GM23338 (cell line): Measurements from ENCODE around the gene IRF2. TPM values are rescaled to one million over a fixed set of nuclear protein-coding genes. Genes with fewer than 3 reads are reported as not detected.

Experiments used
- ATAC-seq: fragments of 200-7000 bp; cut with Tn5 transposase; 3 replicates; pipeline ENCODE4 v1.9.1; 2020
- DNase-seq: peaks from one replicate; pipeline ENCODE4 v3.0.0-alpha.2; 2015; ENCODE audit warnings: low spot score
- H2AFZ ChIP-seq: fragments of 200-600 bp; sonication (generic); 2 replicates; pipeline ENCODE4 v1.8.0; 2016; ENCODE audit warnings: antibody characterized with exemption, mild to moderate bottlenecking, moderate library complexity
- H3F3A ChIP-seq: fragments of 200-600 bp; sonication (generic); replicated peaks from 2 replicates; pipeline ENCODE4 v1.8.0; 2017; ENCODE audit warnings: antibody characterized with exemption, mixed run types, low read depth
- H3K27ac ChIP-seq: fragments of 200-600 bp; sonication (generic); 2 replicates; pipeline ENCODE4 v1.6.1; 2016; ENCODE audit warnings: low read depth
- H3K27me3 ChIP-seq: fragments of 200-600 bp; sonication (generic); 2 replicates; pipeline ENCODE4 v1.8.0; 2016; ENCODE audit warnings: mild to moderate bottlenecking, mixed run types, moderate library complexity; ENCODE audit not compliant: insufficient read depth
- H3K36me3 ChIP-seq: fragments of 200-600 bp; sonication (generic); 2 replicates; pipeline ENCODE4 v1.8.0; 2016; ENCODE audit warnings: mild to moderate bottlenecking; ENCODE audit not compliant: insufficient read depth
- H3K4me1 ChIP-seq: fragments of 200-600 bp; sonication (generic); 2 replicates; pipeline ENCODE4 v1.8.0; 2016; ENCODE audit warnings: mild to moderate bottlenecking, moderate library complexity; ENCODE audit not compliant: insufficient read depth
- H3K4me2 ChIP-seq: fragments of 200-600 bp; sonication (generic); 2 replicates; pipeline ENCODE4 v1.7.1; 2017; ENCODE audit warnings: mixed run types
- H3K4me3 ChIP-seq: fragments of 200-600 bp; sonication (generic); 2 replicates; pipeline ENCODE4 v1.6.1; 2016; ENCODE audit warnings: mixed run types
- H3K79me2 ChIP-seq: fragments of 200-600 bp; sonication (generic); replicated peaks from 2 replicates; pipeline ENCODE4 v1.8.0; 2017; ENCODE audit warnings: mild to moderate bottlenecking; ENCODE audit not compliant: insufficient read depth
- H3K9me2 ChIP-seq: fragments of 200-600 bp; sonication (generic); 2 replicates; pipeline ENCODE4 v1.8.0; 2017; ENCODE audit not compliant: insufficient read depth
- H4K20me1 ChIP-seq: fragments of 200-600 bp; sonication (generic); replicated peaks from 2 replicates; pipeline ENCODE4 v1.8.0; 2017; ENCODE audit warnings: mild to moderate bottlenecking; ENCODE audit not compliant: insufficient read depth
- H3K27ac Mint-ChIP-seq: 2 replicates; pipeline ENCODE4 v1.8.0; 2020; ENCODE audit warnings: inconsistent platforms, mild to moderate bottlenecking, moderate library complexity, mixed read lengths
- H3K27me3 Mint-ChIP-seq: 3 replicates; pipeline ENCODE4 v1.8.0; 2022; ENCODE audit warnings: low read depth, mild to moderate bottlenecking, moderate library complexity, mixed read lengths, inconsistent platforms; ENCODE audit not compliant: insufficient read depth, poor library complexity
- H3K36me3 Mint-ChIP-seq: 3 replicates; pipeline ENCODE4 v1.8.0; 2021; ENCODE audit warnings: low read depth, mild to moderate bottlenecking, inconsistent platforms, moderate library complexity, mixed read lengths
- H3K4me1 Mint-ChIP-seq: 3 replicates; pipeline ENCODE4 v1.8.0; 2020; ENCODE audit warnings: mild to moderate bottlenecking, inconsistent platforms, mixed read lengths
- H3K4me3 Mint-ChIP-seq: 3 replicates; pipeline ENCODE4 v1.8.0; 2021; ENCODE audit warnings: moderate library complexity, mild to moderate bottlenecking, inconsistent platforms, mixed read lengths
- H3K9me3 Mint-ChIP-seq: 3 replicates; pipeline ENCODE4 v1.8.0; 2020; ENCODE audit warnings: moderate library complexity, mild to moderate bottlenecking, inconsistent platforms, mixed read lengths
- CREB1 ChIP-seq: fragments of 250-450 bp; sonication (Bioruptor Pico); IDR thresholded peaks from 2 replicates; pipeline ENCODE4 v1.5.0; 2020; ENCODE audit warnings: low read depth, mild to moderate bottlenecking, moderate library complexity
- CTCF ChIP-seq, 2 experiments: fragments of 200-600 bp in 1 of 2; sonication (generic) in 1 of 2; conservative IDR thresholded peaks; 2 replicates each; pipeline versions ENCODE4 v1.5.1 to v1.6.1; 2016 to 2017; ENCODE audit warnings: antibody characterized with exemption in 2 of 2, low read depth in 2 of 2, mild to moderate bottlenecking in 2 of 2, moderate library complexity in 1 of 2
- ETS1 ChIP-seq: IDR thresholded peaks from 2 replicates; pipeline ENCODE4 v1.6.1; 2016; ENCODE audit warnings: antibody characterized with exemption
- EZH2phosphoT487 ChIP-seq: fragments of 200-600 bp; sonication (generic); IDR thresholded peaks from one replicate; pipeline ENCODE4 v1.8.1; 2018; ENCODE audit warnings: antibody characterized with exemption; ENCODE audit not compliant: unreplicated experiment
- JUNB ChIP-seq: IDR thresholded peaks from one replicate; pipeline ENCODE4 v1.6.1; 2016; ENCODE audit warnings: antibody characterized with exemption; ENCODE audit not compliant: unreplicated experiment
- NANOG ChIP-seq: IDR thresholded peaks from 2 replicates; pipeline ENCODE4 v1.6.1; 2016; ENCODE audit warnings: antibody characterized with exemption, borderline replicate concordance
- STAT1 ChIP-seq: IDR thresholded peaks from one replicate; pipeline ENCODE4 v1.6.1; 2016; ENCODE audit warnings: antibody characterized with exemption; ENCODE audit not compliant: unreplicated experiment
- ZNF331 ChIP-seq: fragments of 250-450 bp; sonication (Bioruptor Pico); IDR thresholded peaks from 2 replicates; pipeline ENCODE4 v1.5.0; 2020; ENCODE audit warnings: low read depth, mild to moderate bottlenecking, moderate library complexity
- ZNF462 ChIP-seq: fragments of 250-450 bp; sonication (Bioruptor Pico); IDR thresholded peaks from 2 replicates; pipeline ENCODE4 v1.5.0; 2020; ENCODE audit warnings: mild to moderate bottlenecking, moderate library complexity
- polyA plus RNA-seq: library from polyadenylated mRNA; unstranded; fragments of >200 nt; fragmentation: Nextera tagmentation; extraction: Ambion mirVana; gene quantifications from 2 replicates; pipeline ENCODE4 v1.2.1, GENCODE V29; 2016
- total RNA-seq: library from RNA; depleted of rRNA; stranded (reverse); fragments of >200 nt; shearing (Covaris generic); gene quantifications from 2 replicates; pipeline ENCODE4 v1.2.3, GENCODE V29; 2014

The IRF2 gene
- total and polyA plus RNA-seq, 2 experiments from 2014 or later, result 14.7 to 15.0 TPM

GRCh38 chr4:184389978-184390900 is 84.1 kb downstream of the IRF2 start:
- Mint-ChIP-seq H3K9me3 (no peaks in the 10 kb centered on the region), H3K36me3 (peaks cover 61% of the 10 kb centered on the region), H3K4me3 (peak overlapping the region; percentile 33; the same call in 2 of the 3 replicates), H3K4me1 (peaks cover 59% of the 10 kb centered on the region), H3K27me3 (peaks cover 6% of the 10 kb centered on the region), H3K27ac (peak overlapping the region; percentile 85)
- no peaks in the 10 kb centered on the region for H3K79me2 ChIP-seq
- H3K36me3 ChIP-seq, result peaks cover 8% of the 10 kb centered on the region; the same call in 1 of the 2 replicates
- DNase-seq (peak; percentile 81), ATAC-seq (peak; percentile 71)
- H3K9me2 ChIP-seq, result no peaks in the 10 kb centered on the region
- no peaks in the 10 kb centered on the region for H4K20me1 ChIP-seq
- H3F3A ChIP-seq, result peaks cover 6% of the 10 kb centered on the region; the same call in 1 of the 2 replicates
- H3K27me3 ChIP-seq, result no peaks in the 10 kb centered on the region
- no peak overlapping the region for H2AFZ ChIP-seq
- peak overlapping the region; percentile 69 for H3K4me2 ChIP-seq
- H3K4me1 ChIP-seq, result peaks cover 46% of the 10 kb centered on the region
- peak overlapping the region; percentile 57 for H3K27ac ChIP-seq
- TF ChIP-seq ZNF462 (CRISPR knock-in tag) (no peak), ZNF331 (no peak), ETS1 (no peak), CREB1 (CRISPR knock-in tag) (no peak), EZH2phosphoT487 (no peak), CTCF (conservative IDR thresholded peaks at IDR 0.05; ENCODE audit: low read depth in 2 of 2) (no peak), NANOG (no peak), STAT1 (no peak), JUNB (no peak)
- H3K4me3 ChIP-seq, result peak overlapping the region; percentile 30; the same call in 1 of the 2 replicates
